ENCODE data around the gene XPR1.

DNA sequence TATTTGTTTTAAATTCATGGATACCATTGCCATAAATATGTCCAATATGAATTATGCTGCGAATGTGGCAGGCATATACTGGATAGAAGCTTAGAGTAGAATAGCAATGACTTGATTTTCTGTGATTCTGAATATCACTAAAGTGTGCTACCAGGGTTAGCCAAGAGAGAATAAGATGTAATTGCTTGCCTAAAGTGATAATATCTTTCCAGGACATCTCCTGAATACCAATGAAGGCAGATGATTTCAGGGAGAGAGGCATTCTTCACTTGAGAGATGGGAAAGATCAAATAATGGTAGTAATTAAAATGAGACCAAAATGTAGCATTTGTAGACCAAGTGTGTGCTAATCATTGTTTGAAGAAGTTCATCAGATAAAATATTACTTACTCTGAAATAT is 227.5 kb downstream of the XPR1 start:
- TF ChIP-seq, protein P1, sequence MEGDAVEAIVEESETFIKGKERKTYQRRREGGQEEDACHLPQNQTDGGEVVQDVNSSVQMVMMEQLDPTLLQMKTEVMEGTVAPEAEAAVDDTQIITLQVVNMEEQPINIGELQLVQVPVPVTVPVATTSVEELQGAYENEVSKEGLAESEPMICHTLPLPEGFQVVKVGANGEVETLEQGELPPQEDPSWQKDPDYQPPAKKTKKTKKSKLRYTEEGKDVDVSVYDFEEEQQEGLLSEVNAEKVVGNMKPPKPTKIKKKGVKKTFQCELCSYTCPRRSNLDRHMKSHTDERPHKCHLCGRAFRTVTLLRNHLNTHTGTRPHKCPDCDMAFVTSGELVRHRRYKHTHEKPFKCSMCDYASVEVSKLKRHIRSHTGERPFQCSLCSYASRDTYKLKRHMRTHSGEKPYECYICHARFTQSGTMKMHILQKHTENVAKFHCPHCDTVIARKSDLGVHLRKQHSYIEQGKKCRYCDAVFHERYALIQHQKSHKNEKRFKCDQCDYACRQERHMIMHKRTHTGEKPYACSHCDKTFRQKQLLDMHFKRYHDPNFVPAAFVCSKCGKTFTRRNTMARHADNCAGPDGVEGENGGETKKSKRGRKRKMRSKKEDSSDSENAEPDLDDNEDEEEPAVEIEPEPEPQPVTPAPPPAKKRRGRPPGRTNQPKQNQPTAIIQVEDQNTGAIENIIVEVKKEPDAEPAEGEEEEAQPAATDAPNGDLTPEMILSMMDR (conservative IDR thresholded peaks at IDR 0.05; ENCODE audit: low read depth, low read length), result no peak
- TF ChIP-seq EZH2 (IDR thresholded peaks at IDR 0.05; ENCODE audit: borderline replicate concordance, low read depth, low read length, poor library complexity, severe bottlenecking), result no peak
